GM11168 (cell line): ENCODE data around the gene EVPL.
"Not testable (repeated sequence)": the region's sequence is repeated elsewhere in the genome, so short reads cannot be mapped to it uniquely, and the experiment has no call there.

Experiments
- in situ Hi-C: fragments of 300-500 bp; cut with MboI; formaldehyde crosslinking; loops from one replicate; pipeline ENCODE4 v1.12.0; 2022; ENCODE audit warnings: low sequenced_read_pairs; ENCODE audit not compliant: unreplicated experiment

The EVPL gene

GRCh38 chr17:76048711-76049110 lies 21.6 kb upstream of the EVPL start:
- in situ Hi-C loops, result no loop called here

DNA sequence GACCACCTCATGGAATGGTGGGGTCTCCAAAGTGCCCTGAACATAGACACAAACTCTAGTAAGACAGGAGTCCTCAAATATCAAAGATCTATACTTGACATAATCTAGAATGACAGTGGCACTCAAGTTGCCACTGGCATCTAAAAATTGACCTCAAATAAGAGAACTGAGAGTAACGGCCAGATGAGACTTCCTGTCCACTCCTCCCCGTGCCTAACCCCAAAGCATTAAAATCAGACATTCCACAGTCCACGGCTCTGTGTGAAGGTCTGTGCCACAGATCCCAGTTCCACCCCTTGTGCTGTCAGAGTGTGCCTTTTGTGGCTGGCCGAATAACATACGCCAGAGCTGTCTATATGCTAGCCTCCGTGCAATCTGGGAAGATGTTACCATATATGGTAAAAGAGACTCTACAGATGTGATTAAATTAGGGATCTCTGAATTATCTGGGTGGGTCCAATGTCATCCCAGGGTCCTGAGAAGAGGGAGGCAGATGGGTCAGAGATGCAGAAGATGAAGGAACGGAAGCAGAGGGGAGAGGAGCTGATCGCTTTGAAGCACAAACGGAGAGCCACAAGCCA lies 21.0 kb upstream of the EVPL start:
- in situ Hi-C loops, result no loop called here

DNA sequence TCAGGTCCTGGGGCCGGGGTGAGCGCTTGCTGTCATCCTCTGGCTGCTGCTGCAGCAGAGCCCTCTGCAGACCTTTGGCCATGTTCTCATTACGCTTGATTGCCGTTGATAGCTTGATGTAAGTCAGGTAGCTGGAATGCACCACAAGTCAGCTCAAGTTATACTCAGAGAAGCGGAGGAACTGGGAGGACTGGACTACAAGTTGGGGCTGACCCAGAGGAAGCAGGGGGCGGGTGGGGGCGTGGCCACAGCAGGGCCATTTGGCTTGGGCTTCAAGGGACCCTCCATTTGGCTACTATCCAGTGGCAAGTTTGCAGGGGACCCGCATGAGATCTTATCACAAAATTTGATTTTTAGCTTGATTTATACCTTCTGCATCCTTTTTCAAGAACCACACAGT lies 19.0 kb upstream of the EVPL start:
- in situ Hi-C loops, result no loop called here

DNA sequence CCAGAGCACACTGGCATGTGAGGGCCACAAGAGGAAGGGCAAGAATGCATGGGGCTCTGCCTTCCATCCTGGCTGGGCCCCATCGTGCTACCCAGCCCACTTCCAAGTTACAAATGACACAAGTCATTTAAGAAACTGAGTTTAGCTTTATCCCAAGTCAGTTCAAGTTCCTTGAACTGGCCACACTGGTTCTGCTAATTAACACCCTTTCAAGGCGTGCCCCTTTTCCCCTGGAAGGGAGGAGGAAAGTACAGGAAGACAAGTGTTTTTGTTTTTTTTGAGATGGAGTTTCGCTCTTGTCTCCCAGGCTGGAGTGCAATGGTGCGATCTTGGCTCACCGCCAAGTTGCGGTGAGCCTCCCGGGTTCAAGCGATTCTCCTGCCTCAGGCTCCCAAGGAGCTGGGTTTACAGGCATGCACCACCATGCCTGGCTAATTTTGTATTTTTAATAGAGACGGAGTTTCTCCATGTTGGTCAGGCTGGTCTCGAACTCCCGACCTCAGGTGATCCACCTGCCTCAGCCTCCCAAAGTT lies 17.4 kb upstream of the EVPL start:
- in situ Hi-C loops, result not testable (repeated sequence)

DNA sequence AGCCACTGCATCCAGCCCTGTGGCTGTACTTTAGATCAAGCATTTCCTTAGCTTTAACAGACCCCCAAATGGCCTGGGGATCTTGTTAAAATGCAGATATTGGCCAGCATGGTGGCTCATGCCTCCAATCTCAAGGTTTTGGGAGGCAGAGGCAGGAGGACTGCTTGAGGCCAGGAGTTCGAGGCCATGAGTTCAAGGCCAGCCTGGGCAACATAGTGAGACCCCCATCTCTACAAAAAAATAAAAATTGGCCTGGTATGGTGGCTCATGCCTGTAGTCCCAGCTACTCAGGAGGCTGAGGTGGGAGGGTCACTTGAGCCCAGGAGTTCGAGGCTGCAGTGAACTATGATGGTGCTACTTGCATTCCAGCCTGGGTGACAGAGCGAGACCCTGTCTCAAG lies 15.8 kb upstream of the EVPL start:
- in situ Hi-C loops, result not testable (repeated sequence)

DNA sequence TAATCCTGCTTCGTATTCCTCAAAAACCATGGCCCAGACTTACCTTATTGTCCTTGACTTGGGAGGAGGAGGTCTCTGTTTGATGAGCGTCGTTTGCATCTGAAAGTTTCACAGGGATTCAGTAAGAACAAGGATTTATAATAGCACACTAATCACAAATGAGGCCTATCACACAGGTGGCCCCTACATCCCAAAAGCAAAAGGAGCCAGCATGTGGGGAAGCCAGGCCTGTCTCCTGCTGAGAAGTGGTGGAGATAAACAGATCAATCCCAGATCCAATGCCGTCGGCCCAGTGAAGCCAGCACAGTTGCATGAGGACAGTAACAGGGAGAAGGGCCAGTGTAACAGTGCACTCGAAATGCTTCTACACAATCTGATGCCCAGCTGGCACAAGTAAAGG lies 13.3 kb upstream of the EVPL start:
- in situ Hi-C loops, result no loop called here

- in situ Hi-C loops, result no loop called here
These were observed 12.0 kb upstream of the EVPL start for GRCh38 chr17:76039121-76039520.

DNA sequence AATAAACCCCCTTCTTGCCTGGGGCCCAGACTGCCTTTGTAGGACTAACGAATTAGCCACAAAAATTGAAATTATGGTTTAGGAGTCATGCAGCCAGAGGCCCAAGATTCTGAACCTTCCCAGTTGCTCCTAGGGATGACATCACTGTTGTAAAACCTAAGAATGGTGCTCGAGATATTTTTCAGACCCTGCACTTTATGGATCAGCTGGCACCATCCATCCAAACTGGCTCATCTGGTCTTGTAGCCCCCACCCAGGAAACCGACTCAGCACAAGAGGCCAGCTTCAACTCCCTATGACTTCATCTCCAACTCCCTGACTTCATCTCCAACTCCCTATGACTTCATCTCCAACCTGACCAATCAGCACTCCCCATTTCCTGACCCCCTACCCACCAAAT lies 10.9 kb upstream of the EVPL start:
- in situ Hi-C loops, result no loop called here

DNA sequence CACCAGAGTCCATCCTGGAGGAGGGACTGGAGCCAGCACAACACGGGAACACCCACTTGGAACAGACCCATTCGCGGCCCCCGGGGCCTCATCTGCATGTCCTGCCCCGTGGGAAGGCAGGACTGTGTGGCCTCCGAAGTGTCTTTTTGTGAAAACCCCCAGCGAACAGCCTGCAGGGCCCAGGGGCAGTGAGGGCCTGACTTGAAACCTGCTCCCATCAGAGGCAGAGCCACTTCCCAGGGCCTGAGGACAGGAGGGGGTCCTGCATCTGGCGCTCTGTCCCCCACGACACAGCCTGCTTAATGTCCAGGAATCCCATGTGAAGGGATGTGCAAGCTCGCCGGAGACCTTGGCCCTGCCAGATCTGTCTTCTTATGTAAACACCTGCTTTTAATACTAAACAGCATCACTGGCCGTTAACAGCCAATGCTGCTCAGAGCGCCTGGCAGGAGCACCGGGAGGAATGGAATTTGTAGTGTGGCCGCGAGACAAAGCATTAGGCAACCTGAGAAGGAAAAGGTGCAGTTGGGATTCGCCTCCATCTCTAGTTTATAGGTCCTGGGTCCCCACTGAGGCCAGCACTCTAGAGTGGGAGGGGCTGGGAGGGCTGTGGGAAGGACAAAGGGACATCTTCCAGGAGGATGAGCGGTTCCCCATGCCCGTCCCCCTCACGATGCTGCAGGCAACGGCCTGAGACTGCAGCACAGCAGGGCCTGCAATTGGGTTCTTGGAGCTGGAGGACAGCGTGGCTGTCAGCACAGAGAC lies 9.6 kb upstream of the EVPL start:
- in situ Hi-C loops, result no loop called here

DNA sequence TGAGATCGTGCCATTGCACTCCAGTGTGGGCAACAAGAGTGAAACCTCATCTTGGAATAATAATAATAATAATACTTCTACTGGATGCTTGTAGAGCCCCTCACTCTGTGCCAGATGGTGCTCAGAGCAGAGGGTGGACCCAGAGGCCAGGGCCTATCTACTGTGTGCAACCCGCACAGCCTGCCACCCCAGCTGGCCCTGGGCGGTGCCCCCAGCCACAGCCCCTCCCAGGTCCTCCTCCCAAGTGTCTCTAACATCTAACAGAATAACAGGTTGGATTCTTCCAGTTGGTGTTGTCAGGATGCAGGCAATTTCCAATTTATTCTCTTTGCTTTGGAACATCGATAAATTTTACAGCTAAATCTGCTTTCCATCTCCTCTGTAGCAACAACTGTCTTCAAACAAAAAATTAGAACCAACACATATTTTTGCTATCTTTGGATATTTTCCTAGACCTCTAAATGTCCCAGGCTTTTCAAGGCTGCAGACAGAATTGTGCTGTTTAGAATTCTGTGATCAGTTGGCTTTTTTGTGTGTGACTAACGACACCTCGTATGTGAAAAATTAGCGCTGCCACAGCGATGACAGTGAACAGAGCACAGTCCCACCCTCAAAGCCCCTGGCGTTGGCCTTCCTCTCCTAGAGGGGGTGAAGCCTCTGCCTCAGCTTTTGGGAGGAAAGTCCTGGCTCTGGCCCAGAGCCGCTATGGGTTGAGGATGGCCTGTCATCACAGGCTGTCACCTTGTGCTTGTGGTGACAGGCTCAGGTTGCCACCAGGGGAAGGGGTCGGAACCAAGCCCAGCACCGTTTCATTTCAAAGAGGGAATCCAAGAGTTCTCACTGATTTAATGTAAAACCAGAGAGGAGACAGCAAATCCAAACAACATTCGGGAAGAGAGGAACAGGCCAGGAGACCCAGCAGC lies 7.6 kb upstream of the EVPL start:
- in situ Hi-C loops, result no loop called here

GRCh38 chr17:76033139-76033538 lies 6.0 kb upstream of the EVPL start:
- in situ Hi-C loops, result no loop called here

DNA sequence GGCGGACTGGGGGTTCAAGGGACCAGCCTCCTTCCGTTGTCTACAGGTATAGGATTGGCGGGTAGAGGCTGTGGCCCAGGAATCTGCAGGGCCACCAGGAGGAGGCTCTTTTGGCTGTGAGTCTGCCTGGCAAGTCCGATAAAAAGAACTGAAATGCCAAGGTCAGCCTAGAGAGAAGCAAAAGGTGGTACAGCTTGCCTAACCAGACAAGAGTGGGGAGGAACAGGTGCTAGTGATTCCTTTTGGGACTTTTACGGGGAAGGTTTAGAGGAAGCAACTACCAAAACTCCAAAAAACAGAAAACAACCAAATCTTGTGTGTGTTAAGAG lies 5.6 kb upstream of the EVPL start:
- in situ Hi-C loops, result no loop called here

DNA sequence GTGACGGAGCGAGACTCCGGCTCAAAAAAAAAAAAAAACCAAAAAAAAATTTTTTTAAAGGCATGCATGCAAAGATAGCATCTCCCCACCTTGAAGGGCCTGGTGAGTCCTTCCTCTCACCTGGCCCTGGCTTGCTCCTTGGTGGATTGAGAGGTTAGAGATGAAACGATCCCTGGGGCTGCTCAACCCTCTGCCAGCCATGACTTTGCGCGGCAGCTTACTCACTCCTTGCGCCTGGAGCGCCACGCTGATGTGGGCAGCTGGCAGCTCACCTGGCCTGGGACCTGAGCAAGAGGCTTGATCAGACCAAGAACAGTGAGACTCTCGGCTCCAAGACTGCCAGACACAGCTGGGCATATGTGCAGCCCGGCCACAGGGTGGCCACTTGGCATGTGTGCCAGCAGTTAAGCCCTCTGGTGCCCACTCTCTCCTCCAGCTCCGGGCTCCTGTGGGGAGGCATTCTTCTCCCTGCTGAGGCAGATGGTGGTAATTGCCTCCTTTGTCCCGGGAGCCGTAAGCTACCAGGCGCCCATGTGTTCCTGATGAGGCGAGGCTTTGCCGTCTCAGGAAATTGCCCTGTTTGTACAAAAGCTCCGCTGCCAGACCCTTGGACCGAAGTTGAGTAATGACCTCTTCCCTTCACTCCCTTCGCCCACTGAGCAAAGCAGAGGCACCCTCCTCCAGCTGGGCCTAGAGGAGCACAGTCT lies 5.1 kb upstream of the EVPL start:
- in situ Hi-C loops, result no loop called here

- in situ Hi-C loops, result no loop called here
These were observed 370 bp downstream of the EVPL start for GRCh38 chr17:76026714-76027158.

DNA sequence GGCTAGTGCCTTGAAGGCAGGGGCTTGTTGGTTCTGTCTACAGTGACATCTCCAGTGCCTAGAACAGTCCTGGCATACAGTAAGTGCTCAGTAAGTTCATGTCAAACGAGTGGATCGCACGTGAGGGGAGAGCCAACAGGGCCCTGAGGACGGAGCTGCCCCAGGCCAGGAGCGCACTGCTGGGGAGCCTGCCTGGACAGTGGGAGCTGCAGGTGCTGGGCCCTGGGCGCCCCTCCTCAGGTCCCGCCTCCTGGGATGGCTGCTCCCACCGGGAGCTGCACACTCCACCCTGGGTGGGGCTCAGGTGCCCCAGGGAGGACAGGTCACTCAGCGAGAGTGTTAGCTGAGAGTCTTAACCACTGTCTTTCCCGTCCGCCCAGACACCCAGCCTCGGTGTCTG lies 1.8 kb downstream of the EVPL start:
- in situ Hi-C loops, result no loop called here

GRCh38 chr17:76024353-76024752 lies 2.8 kb downstream of the EVPL start:
- in situ Hi-C loops, result loop anchor here (25.0 kb wide), 1 partner anchor 263 kb away; no protein-coding TSS in a partner anchor

DNA sequence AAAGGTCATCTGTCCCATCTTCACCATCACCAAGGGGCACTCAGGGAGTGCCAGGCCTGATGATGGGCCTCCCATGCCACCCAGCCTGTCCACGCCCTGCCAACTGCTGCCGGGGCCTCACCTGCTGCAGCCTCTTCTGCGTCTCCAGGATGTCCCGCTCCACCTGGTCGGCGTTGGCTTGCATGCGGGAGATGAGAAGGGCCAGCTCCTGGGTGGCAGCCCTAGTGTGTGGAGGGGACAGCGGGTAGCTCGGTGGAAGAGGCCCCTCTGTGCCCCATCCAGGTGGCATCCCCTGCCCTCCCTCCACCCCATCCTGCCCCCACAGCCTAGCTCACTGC lies 3.2 kb downstream of the EVPL start:
- in situ Hi-C loops, result loop anchor here (25.0 kb wide), 1 partner anchor 263 kb away; no protein-coding TSS in a partner anchor

DNA sequence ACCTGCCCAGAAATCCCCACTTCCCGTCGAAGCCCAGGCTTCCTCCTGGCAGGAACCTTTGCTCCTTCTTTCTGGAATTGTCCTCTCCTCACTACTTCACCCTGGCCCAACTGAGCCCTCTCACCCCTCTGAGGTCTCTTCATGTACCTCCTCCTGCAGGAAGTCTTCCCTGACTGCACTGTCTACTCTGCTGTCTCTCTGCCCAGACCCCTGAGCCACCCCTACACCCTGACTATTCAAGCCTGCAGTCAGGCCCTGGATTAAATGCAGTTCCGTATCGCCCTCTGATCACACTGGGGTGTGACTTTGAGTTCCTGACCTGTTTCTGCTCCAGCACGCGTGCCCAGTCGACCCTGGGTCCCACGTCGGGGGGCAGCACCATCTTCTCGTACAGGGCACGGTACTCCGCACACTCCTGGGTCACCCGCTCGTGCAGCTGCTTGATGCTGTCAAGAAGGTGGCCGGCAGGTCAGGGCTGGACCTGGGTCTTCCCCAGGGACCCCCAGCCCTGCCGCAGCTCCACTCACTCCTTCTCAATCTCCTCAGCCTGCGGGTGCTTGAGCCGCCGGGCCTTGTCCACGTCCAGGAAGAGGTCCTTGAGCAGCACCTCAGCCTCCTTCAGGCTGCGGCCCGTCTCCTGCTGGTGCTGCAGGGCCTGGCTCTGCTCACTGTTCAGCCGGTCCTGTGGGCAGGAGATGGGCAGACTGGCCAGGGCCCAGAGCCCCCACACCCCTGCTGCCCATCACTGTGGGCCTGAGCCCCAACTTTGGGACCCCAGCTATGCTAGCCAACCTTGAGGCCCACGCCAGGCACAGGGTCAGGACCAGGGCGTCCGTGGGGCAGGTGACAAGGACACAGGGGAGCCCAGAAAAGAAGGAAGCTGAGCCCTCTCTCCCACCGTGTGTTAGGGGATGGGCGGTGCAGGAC lies 3.9 kb downstream of the EVPL start:
- in situ Hi-C loops, result loop anchor here (25.0 kb wide), 1 partner anchor 264 kb away; no protein-coding TSS in a partner anchor

DNA sequence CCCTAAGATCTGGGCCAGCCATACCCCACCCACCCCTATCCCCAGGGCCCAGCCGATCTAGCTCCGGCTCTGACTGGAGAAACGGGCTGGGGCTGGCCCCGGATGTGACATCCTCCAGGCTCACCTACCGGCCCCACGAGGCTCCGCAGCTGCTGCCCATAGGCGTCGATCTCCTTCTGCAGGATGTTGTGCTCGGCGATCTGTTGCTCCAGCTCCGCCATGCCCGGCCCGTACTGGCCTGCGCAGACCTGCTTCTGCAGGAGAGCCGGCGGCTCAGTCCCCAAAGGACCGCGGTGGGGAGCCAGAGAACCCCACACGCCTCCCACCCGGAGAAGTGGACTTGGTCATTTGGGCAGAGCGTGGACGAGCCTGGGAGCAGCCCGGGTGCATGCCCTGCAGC lies 4.8 kb downstream of the EVPL start:
- in situ Hi-C loops, result loop anchor here (25.0 kb wide), 1 partner anchor 265 kb away; no protein-coding TSS in a partner anchor
